ENCODE measurements around the gene RNF130. TPM values are rescaled to one million over a fixed set of nuclear protein-coding genes. Genes with fewer than 3 reads are reported as not detected.

Gene RNF130
- total and polyA plus RNA-seq, 2 experiments from 2014 or later: 69.6 to 83.0 TPM

DNA sequence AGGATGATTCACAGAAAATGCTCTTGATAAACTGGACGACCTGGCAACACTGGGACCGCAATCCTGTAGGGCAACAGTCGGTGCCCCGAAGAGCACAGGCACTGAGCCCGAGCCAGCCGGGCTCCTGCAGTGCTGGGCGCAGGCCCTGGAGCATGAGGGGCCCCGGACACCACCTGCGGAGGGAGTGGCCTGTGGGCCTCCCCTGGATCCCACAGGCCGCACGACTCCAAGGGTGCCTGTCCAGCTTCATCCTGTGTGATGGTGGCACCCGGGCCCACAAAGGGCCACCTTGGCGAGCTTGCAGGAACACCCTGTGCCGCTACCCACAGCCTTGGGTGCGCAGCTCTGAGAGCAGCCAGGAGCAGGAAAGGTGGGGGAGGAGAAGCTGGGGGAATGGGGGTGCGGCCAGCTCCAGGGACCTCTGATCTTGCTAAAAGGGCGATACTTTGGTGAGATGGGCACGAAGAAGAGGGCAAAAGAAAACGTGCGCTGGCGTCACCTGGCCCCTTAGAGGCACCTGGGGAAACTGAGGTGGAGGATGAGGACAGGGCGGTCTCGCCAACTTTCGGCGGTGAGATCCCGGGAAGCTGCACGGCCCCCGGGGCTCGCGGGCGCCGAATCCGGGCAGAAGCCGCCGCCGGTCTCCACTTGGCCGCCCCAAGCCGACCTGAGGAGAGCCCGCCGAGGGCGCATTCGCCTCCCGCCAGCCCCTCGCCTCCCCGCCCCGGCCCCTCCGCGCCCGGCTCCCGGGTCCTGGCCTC lies 164.6 kb downstream of the RNF130 start:
- Histone ChIP-seq H3K9me3 (ENCODE audit: low read depth) (no peaks in the 10 kb centered on the region), H3K4me1 (ENCODE audit: low read depth) (peaks cover 7% of the 10 kb centered on the region), H3K27ac (no peak overlapping the region), H3K27me3 (no peaks in the 10 kb centered on the region), H3K4me3 (peak overlapping the region; percentile 70), H3K36me3 (no peaks in the 10 kb centered on the region)
- peak; percentile 21 to 59 for DNase-seq (ENCODE audit: low read depth in 1 of 2, low spot score in 1 of 2)
- TF ChIP-seq, protein P1, sequence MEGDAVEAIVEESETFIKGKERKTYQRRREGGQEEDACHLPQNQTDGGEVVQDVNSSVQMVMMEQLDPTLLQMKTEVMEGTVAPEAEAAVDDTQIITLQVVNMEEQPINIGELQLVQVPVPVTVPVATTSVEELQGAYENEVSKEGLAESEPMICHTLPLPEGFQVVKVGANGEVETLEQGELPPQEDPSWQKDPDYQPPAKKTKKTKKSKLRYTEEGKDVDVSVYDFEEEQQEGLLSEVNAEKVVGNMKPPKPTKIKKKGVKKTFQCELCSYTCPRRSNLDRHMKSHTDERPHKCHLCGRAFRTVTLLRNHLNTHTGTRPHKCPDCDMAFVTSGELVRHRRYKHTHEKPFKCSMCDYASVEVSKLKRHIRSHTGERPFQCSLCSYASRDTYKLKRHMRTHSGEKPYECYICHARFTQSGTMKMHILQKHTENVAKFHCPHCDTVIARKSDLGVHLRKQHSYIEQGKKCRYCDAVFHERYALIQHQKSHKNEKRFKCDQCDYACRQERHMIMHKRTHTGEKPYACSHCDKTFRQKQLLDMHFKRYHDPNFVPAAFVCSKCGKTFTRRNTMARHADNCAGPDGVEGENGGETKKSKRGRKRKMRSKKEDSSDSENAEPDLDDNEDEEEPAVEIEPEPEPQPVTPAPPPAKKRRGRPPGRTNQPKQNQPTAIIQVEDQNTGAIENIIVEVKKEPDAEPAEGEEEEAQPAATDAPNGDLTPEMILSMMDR (IDR thresholded peaks at IDR 0.05; ENCODE audit: low read depth, low read length): no peak

DNA sequence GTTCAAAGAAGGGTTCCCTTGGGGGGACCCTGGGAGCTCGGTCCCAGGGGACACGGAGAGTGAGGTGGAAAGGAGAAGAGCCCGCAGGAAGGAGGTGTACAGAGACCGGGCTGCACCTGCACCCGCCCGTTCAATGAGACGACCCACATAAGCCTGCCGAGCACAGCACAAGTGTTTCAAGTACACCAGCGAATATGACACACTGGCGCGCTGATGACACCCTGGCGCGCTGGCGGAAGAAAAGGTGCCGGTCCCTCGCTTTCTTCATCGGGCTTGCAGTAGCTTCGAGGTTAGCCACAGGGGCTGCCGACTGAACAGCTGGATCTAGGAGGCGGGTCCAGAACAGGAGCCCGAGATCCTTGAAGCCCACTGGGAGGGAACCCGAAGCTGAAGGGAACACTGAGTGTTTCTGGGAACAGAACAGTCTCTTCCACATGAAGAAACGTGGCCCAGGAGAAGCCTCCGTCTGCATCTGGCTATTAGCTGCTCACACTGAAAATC lies 165.2 kb downstream of the RNF130 start:
- no peak for DNase-seq (ENCODE audit: low read depth in 1 of 2, low spot score in 1 of 2)
- TF ChIP-seq, protein P1 (IDR thresholded peaks at IDR 0.05; ENCODE audit: low read depth, low read length): no peak
- Histone ChIP-seq H3K27ac (no peak overlapping the region), H3K4me1 (ENCODE audit: low read depth) (peaks cover 7% of the 10 kb centered on the region), H3K4me3 (peak overlapping the region; percentile 70), H3K36me3 (no peaks in the 10 kb centered on the region), H3K27me3 (no peaks in the 10 kb centered on the region), H3K9me3 (ENCODE audit: low read depth) (no peaks in the 10 kb centered on the region)

DNA sequence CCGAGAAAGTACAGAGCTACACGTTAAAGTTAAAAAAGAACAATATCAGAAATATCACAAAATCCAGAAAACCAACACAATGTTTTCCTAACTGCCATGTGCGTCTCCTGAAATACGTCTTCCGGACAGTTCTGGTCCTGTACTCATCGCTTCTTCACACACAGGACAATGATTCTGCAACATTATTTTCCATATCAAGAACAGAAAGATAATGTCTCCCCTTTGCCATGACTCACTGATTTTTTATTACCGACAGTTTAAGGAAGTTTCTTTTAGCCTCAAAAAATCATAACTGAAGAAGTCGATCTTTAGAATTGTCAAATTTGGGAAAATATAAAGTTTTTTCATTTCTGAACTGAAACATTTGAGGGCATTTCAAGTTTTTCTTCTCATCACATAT lies 166.4 kb downstream of the RNF130 start:
- Histone ChIP-seq H3K4me3 (no peak overlapping the region), H3K4me1 (ENCODE audit: low read depth) (peaks cover 7% of the 10 kb centered on the region), H3K36me3 (no peaks in the 10 kb centered on the region), H3K9me3 (ENCODE audit: low read depth) (no peaks in the 10 kb centered on the region), H3K27me3 (no peaks in the 10 kb centered on the region), H3K27ac (no peak overlapping the region)
- TF ChIP-seq, protein P1 (IDR thresholded peaks at IDR 0.05; ENCODE audit: low read depth, low read length): no peak
- DNase-seq (ENCODE audit: low read depth in 1 of 2, low spot score in 1 of 2): no peak

Other genes starting within 250 kb of the RNF130 start
- gene MRNIP, start 212.9 kb downstream of the RNF130 start, total RNA-seq: 48.0 and 57.5 TPM in 2 replicates
- 28.8 and 40.3 TPM in 2 replicates for gene MRNIP, start 212.9 kb downstream of the RNF130 start, polyA plus RNA-seq
- gene TBC1D9B, start 163.9 kb downstream of the RNF130 start, total RNA-seq: 72.2 and 113 TPM in 2 replicates
- 63.6 and 64.5 TPM in 2 replicates for gene TBC1D9B, start 163.9 kb downstream of the RNF130 start, polyA plus RNA-seq
- gene RASGEF1C, start 137.5 kb upstream of the RNF130 start, total RNA-seq: 1.5 TPM in 2 replicates
- gene RASGEF1C, start 137.5 kb upstream of the RNF130 start, polyA plus RNA-seq: 1.8 and 2.5 TPM in 2 replicates
- gene MAPK9, start 220.3 kb upstream of the RNF130 start, total RNA-seq: 30.6 and 32.4 TPM in 2 replicates
- 37.0 and 45.3 TPM in 2 replicates for gene MAPK9, start 220.3 kb upstream of the RNF130 start, polyA plus RNA-seq